Small intestine (tissue), 7 donors: ENCODE results near the gene FRMD4A. TPM values are rescaled to one million over a fixed set of nuclear protein-coding genes. Genes with fewer than 3 reads are reported as not detected.

Source experiments
- DNase-seq, 2 donors: peaks; one replicate each; pipeline versions ENCODE4 v3.0.0 to v3.0.0-alpha.2; 2013
- FAIRE-seq: peaks from 2 replicates; lab custom pipeline; 2012; peaks lifted over from hg19 to GRCh38; lab: Jason Lieb, UNC
- H3K27ac ChIP-seq, 3 donors: one replicate each; pipeline ENCODE4 v1.5.1; 2013; ENCODE audit warnings: low read length in 2 of 3, mild to moderate bottlenecking in 2 of 3, control low read depth in 1 of 3, inconsistent platforms in 1 of 3, low read depth in 1 of 3, moderate library complexity in 1 of 3
- H3K27me3 ChIP-seq, 3 donors: one replicate each; pipeline ENCODE4 v1.6.1; 2013; ENCODE audit warnings: low read length in 3 of 3, inconsistent platforms in 1 of 3; ENCODE audit not compliant: control insufficient read depth in 3 of 3, insufficient read depth in 3 of 3
- H3K36me3 ChIP-seq, 3 donors: one replicate each; pipeline ENCODE4 v1.6.1; 2013; ENCODE audit warnings: low read length in 3 of 3, inconsistent platforms in 1 of 3, low read depth in 1 of 3, mild to moderate bottlenecking in 1 of 3, moderate library complexity in 1 of 3; ENCODE audit not compliant: control insufficient read depth in 3 of 3, insufficient read depth in 2 of 3
- H3K4me1 ChIP-seq, 3 donors: one replicate each; pipeline ENCODE4 v1.6.1; 2013; ENCODE audit warnings: low read length in 2 of 3, inconsistent platforms in 1 of 3, low read depth in 1 of 3, mild to moderate bottlenecking in 1 of 3, moderate library complexity in 1 of 3; ENCODE audit not compliant: control insufficient read depth in 3 of 3, insufficient read depth in 2 of 3
- H3K4me3 ChIP-seq, 3 donors: one replicate each; pipeline ENCODE4 v1.5.1; 2013; ENCODE audit warnings: low read length in 3 of 3, control low read depth in 1 of 3, inconsistent platforms in 1 of 3, low read depth in 1 of 3, mild to moderate bottlenecking in 1 of 3, moderate library complexity in 1 of 3
- H3K9me3 ChIP-seq, 2 donors: one replicate each; pipeline ENCODE4 v1.6.1; 2013; ENCODE audit warnings: low read depth in 1 of 2, low read length in 1 of 2; ENCODE audit not compliant: control insufficient read depth in 2 of 2, insufficient read depth in 1 of 2
- WGBS, 3 donors: extraction: QIAGEN DNeasy Blood & Tissue Kit; methylation state at CpG; one replicate each; pipeline ENCODE4 v1.1.7; 2013; 5-methylcytosine and 5-hydroxymethylcytosine counted together
- polyA plus RNA-seq, 4 donors: library from polyadenylated mRNA; stranded (reverse) in 3 of 4; unstranded in 1 of 4; fragments of 200-250 nt in 3 of 4; fragments of 120-200 nt in 1 of 4; gene quantifications; one replicate each; pipeline versions ENCODE4 v1.2.1 to v1.2.3, GENCODE V29; 2013
- donor health status: healthy with polysubstance abuse.
- donor health status: control.
- donor health status: control.
- donor health status: Bipolar disorder and iron deficiency.
- donor health status: healthy.

Gene FRMD4A
- polyA plus RNA-seq, 4 donors: 0.45 to 16.9 (median 6.2) TPM

GRCh38 chr10:13946209-13946460 is 384.6 kb downstream of the FRMD4A start:
- WGBS, 3 donors: 62 to 73% (median 70%) methylated on average over 5 of the region's 5 CpGs
- Histone ChIP-seq H3K27me3 (no peaks in the 10 kb centered on the region), H3K9me3 (no peaks in the 10 kb centered on the region), H3K27ac (peak overlapping the region in 2 of 3 donors; percentile 57 to 78), H3K4me3 (no peak overlapping the region), H3K36me3 (no peaks in the 10 kb centered on the region), H3K4me1 (peaks cover 0 to 7% (median 0%) of the 10 kb centered on the region in 3 donors)
- DNase-seq (no peak), FAIRE-seq (no peak)

GRCh38 chr10:13945390-13946208 is 385.1 kb downstream of the FRMD4A start:
- WGBS, 3 donors: 65 to 71% (median 67%) methylated on average over 8 of the region's 8 CpGs
- Histone ChIP-seq H3K4me3 (no peak overlapping the region), H3K27me3 (no peaks in the 10 kb centered on the region), H3K4me1 (peaks cover 0 to 7% (median 0%) of the 10 kb centered on the region in 3 donors), H3K27ac (peak overlapping the region in 2 of 3 donors; percentile 57 to 78), H3K9me3 (no peaks in the 10 kb centered on the region), H3K36me3 (no peaks in the 10 kb centered on the region)
- DNase-seq (peak; percentile 5 to 13), FAIRE-seq (no peak)

GRCh38 chr10:13944823-13945222 is 385.9 kb downstream of the FRMD4A start:
- Histone ChIP-seq H3K9me3 (no peaks in the 10 kb centered on the region), H3K4me1 (peaks cover 0 to 7% (median 0%) of the 10 kb centered on the region in 3 donors), H3K4me3 (no peak overlapping the region), H3K36me3 (no peaks in the 10 kb centered on the region), H3K27me3 (no peaks in the 10 kb centered on the region), H3K27ac (no peak overlapping the region)
- DNase-seq (no peak), FAIRE-seq (no peak)
- WGBS, 3 donors: 78 to 89% (median 89%) methylated on average over 5 of the region's 5 CpGs

- Histone ChIP-seq H3K36me3 (no peaks in the 10 kb centered on the region), H3K4me3 (no peak overlapping the region), H3K4me1 (peaks cover 0 to 7% (median 0%) of the 10 kb centered on the region in 3 donors), H3K9me3 (no peaks in the 10 kb centered on the region), H3K27ac (no peak overlapping the region), H3K27me3 (no peaks in the 10 kb centered on the region)
- 69 to 80% (median 79%) methylated on average over 8 of the region's 8 CpGs for WGBS, 3 donors
- DNase-seq (no peak), FAIRE-seq (no peak)
These were observed 386.9 kb downstream of the FRMD4A start for GRCh38 chr10:13943735-13944398.

GRCh38 chr10:13942035-13942434 is 388.7 kb downstream of the FRMD4A start:
- H3K4me1 ChIP-seq: peaks cover 0 to 7% (median 0%) of the 10 kb centered on the region in 3 donors
- no peaks in the 10 kb centered on the region for H3K9me3 ChIP-seq
- no peaks in the 10 kb centered on the region for H3K27me3 ChIP-seq
- H3K27ac ChIP-seq: no peak overlapping the region
- H3K36me3 ChIP-seq: no peaks in the 10 kb centered on the region
- 56 to 68% (median 63%) methylated on average over 5 of the region's 5 CpGs for WGBS, 3 donors
- no peak for DNase-seq
- no peak overlapping the region for H3K4me3 ChIP-seq
- no peak for FAIRE-seq

- FAIRE-seq: no peak
- Histone ChIP-seq H3K4me3 (no peak overlapping the region), H3K27me3 (no peaks in the 10 kb centered on the region), H3K36me3 (no peaks in the 10 kb centered on the region), H3K27ac (no peak overlapping the region), H3K9me3 (no peaks in the 10 kb centered on the region), H3K4me1 (no peaks in the 10 kb centered on the region)
- DNase-seq: no peak
These were observed 391.3 kb downstream of the FRMD4A start for GRCh38 chr10:13939391-13939790.

GRCh38 chr10:13938950-13939349 is 391.8 kb downstream of the FRMD4A start:
- H3K27ac ChIP-seq: no peak overlapping the region

GRCh38 chr10:13936826-13937225 is 393.9 kb downstream of the FRMD4A start:
- WGBS, 3 donors: 27 to 64% (median 30%) methylated on average over 2 of the region's 2 CpGs
- no peaks in the 10 kb centered on the region for H3K27me3 ChIP-seq
- no peaks in the 10 kb centered on the region for H3K9me3 ChIP-seq
- no peak overlapping the region for H3K4me3 ChIP-seq
- DNase-seq (no peak), FAIRE-seq (no peak)
- H3K27ac ChIP-seq: no peak overlapping the region
- H3K4me1 ChIP-seq: no peaks in the 10 kb centered on the region
- no peaks in the 10 kb centered on the region for H3K36me3 ChIP-seq

More at GRCh38 chr10:13938950-13939349, 391.8 kb downstream of the FRMD4A start:
- WGBS, 3 donors: 49 to 51% (median 50%) methylated on average over 8 of the region's 8 CpGs
- Histone ChIP-seq H3K36me3 (no peaks in the 10 kb centered on the region), H3K27me3 (no peaks in the 10 kb centered on the region), H3K9me3 (no peaks in the 10 kb centered on the region), H3K4me1 (no peaks in the 10 kb centered on the region), H3K4me3 (no peak overlapping the region)
- FAIRE-seq (no peak), DNase-seq (no peak)
